Measurements from ENCODE around the gene CGB7. TPM values are rescaled to one million over a fixed set of nuclear protein-coding genes. Genes with fewer than 3 reads are reported as not detected.

Gene CGB7
- total and polyA plus RNA-seq, 2 of the 13 experiments (the other 11 are each of a cell fraction or from before 2014, with no cell fraction given): 0.07 TPM; not detected in 1

DNA sequence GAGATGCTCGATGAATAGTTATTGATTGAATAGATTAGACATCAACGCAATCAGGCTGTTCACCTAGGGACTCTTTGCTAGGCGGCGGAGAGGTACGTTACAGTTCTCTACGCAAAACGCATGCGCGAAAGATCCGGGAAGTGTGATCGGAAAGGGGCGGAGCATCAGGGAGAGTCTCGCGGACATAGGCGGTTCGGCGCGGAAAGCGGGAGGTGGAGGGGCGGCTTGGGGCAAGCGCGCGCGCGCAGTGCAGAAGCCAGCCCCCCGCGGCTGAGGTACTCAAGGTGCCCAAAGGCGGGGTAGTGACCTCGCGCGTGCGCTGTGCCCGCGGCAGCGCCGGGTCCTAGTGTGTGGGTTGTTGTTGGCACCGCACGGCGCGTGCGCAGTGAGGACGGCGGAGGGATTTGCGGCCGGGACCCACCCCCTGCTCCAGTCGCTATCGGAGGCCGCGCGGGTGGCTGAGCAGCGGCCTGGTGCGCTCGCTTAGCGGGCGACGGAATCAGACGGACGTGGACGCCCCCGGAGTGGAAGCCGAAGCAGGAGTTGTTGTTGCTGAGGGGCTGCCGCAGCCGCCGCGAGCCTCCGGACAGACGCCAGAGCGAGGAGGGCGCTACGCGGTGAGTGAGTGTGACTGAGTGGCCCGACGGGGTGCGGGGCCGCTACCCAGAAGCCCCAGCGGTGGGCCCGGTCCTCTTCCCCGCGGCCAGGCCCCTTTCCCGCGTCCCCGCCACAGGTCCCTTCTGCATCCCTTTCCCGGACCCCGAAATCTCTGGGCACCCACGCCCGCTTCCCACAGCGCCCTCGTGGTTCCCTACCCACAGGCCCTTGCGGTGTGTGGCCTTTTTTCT lies 27.7 kb upstream of the CGB7 start, which contains the start of gene SNRNP70:
SNRNP70 (plus strand) TSS at position 432 of the 848 bp plus-strand sequence. CDS start 964 bp downstream, outside the sequence.
- CTCF ChIA-PET (ENCODE audit: low intra/inter-chr PET ratio, low total read pairs): no interaction called here
- peaks cover 13 to 21% of the 10 kb centered on the region in 2 experiments for H3K36me3 ChIP-seq (replicated peaks in 1 of 2; ENCODE audit: control insufficient read depth in 1 of 2, insufficient read depth in 2 of 2, low read length in 2 of 2)
- H3K4me3 ChIP-seq (replicated peaks in 1 of 3; ENCODE audit: insufficient read depth in 1 of 3, low read depth in 2 of 3, low read length in 3 of 3): peak within 1 kb of the TSS; percentile 91 to 97 (median 93)
- no TSS peak for BruUV-seq (replicated peaks)
- H3K27ac ChIP-seq (ENCODE audit: extremely low read length, insufficient read depth, low read length): peak within 1 kb of the TSS; percentile 94
- 2% methylated on average over 31 of the region's 89 CpGs for WGBS (ENCODE audit: low lambda C conversion rate)
- H3K4me2 ChIP-seq (ENCODE audit: low read depth, low read length): peak within 1 kb of the TSS; percentile 99
- POLR2A ChIA-PET: no interaction called here
- peak; percentile 91 for ATAC-seq
- peak; percentile 97 for DNase-seq (ENCODE audit: low spot score)
- FAIRE-seq: peak; percentile 82
- peaks cover 38% of the 10 kb centered on the region for H4K20me1 ChIP-seq (ENCODE audit: insufficient read depth, low read length)
- no peaks in the 10 kb centered on the region; the same call in 1 of the 2 replicates for H3K9me3 ChIP-seq (ENCODE audit: low read length)
- H2AFZ ChIP-seq (ENCODE audit: low read length): peak within 1 kb of the TSS; percentile 24
- peak within 1 kb of the TSS; percentile 99 for H3K9ac ChIP-seq (ENCODE audit: insufficient read depth, low read depth, low read length)
- peaks cover 41% of the 10 kb centered on the region for H3K79me2 ChIP-seq (ENCODE audit: insufficient read depth, low read length)
- H3K27me3 ChIP-seq (ENCODE audit: control insufficient read depth in 1 of 2, insufficient read depth in 2 of 2, low read length in 2 of 2): no peaks in the 10 kb centered on the region; a peak in 1 of 5 replicates
- in situ Hi-C loops (cut with HindIII; ENCODE audit: extremely low pct_ligation_motif_present, low pct_unique_long_range_greater_than_20kb): no loop called here
- intact Hi-C loops (cut with micrococcal nuclease; ENCODE audit: unreplicated experiment): no loop called here
- H3K4me1 ChIP-seq (ENCODE audit: insufficient read depth, low read length): peaks cover 51% of the 10 kb centered on the region
- TF ChIP-seq SATB2 (CRISPR knock-in tag; IDR thresholded peaks at IDR 0.05) (0 out of 2 replicates have a peak, but pooled peaks have one; percentile 39), ZNF777 (CRISPR knock-in tag; IDR thresholded peaks at IDR 0.05) (peak; percentile 60), ZFYVE20 (CRISPR knock-in tag; IDR thresholded peaks at IDR 0.05; ENCODE audit: borderline replicate concordance, low read depth) (0 out of 2 replicates have a peak, but pooled peaks have one; percentile 66), ZNF205 (CRISPR knock-in tag; IDR thresholded peaks at IDR 0.05) (peak; percentile 79; the same call in 1 of the 2 replicates), IRF2 (CRISPR knock-in tag; IDR thresholded peaks at IDR 0.05) (no peak), ZNF282 (IDR thresholded peaks at IDR 0.05; ENCODE audit: partially characterized antibody) (no peak), NCOR1 (IDR thresholded peaks at IDR 0.05; ENCODE audit: borderline replicate concordance, low read length) (no peak), SMAD9 (CRISPR knock-in tag; IDR thresholded peaks at IDR 0.05) (no peak), ZNF572 (CRISPR knock-in tag; IDR thresholded peaks at IDR 0.05) (no peak), SCMH1 (CRISPR knock-in tag; IDR thresholded peaks at IDR 0.05; ENCODE audit: borderline replicate concordance) (no peak), ZNF230 (CRISPR knock-in tag; IDR thresholded peaks at IDR 0.05) (peak; percentile 93)
- TF ChIP-seq, protein P1, sequence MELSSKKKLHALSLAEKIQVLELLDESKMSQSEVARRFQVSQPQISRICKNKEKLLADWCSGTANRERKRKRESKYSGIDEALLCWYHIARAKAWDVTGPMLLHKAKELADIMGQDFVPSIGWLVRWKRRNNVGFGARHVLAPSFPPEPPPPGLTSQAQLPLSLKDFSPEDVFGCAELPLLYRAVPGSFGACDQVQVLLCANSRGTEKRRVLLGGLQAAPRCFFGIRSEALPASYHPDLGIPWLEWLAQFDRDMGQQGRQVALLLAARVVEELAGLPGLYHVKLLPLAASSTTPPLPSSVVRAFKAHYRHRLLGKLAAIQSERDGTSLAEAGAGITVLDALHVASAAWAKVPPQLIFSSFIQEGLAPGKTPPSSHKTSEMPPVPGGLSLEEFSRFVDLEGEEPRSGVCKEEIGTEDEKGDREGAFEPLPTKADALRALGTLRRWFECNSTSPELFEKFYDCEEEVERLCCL (CRISPR knock-in tag; IDR thresholded peaks at IDR 0.05; ENCODE audit: borderline replicate concordance): peak; percentile 75; the same call in 1 of the 2 replicates
- TF ChIP-seq, protein P2, sequence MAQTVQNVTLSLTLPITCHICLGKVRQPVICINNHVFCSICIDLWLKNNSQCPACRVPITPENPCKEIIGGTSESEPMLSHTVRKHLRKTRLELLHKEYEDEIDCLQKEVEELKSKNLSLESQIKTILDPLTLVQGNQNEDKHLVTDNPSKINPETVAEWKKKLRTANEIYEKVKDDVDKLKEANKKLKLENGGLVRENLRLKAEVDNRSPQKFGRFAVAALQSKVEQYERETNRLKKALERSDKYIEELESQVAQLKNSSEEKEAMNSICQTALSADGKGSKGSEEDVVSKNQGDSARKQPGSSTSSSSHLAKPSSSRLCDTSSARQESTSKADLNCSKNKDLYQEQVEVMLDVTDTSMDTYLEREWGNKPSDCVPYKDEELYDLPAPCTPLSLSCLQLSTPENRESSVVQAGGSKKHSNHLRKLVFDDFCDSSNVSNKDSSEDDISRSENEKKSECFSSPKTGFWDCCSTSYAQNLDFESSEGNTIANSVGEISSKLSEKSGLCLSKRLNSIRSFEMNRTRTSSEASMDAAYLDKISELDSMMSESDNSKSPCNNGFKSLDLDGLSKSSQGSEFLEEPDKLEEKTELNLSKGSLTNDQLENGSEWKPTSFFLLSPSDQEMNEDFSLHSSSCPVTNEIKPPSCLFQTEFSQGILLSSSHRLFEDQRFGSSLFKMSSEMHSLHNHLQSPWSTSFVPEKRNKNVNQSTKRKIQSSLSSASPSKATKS (CRISPR knock-in tag; IDR thresholded peaks at IDR 0.05): peak; percentile 82; the same call in 1 of the 2 replicates
- TF ChIP-seq, protein P3, sequence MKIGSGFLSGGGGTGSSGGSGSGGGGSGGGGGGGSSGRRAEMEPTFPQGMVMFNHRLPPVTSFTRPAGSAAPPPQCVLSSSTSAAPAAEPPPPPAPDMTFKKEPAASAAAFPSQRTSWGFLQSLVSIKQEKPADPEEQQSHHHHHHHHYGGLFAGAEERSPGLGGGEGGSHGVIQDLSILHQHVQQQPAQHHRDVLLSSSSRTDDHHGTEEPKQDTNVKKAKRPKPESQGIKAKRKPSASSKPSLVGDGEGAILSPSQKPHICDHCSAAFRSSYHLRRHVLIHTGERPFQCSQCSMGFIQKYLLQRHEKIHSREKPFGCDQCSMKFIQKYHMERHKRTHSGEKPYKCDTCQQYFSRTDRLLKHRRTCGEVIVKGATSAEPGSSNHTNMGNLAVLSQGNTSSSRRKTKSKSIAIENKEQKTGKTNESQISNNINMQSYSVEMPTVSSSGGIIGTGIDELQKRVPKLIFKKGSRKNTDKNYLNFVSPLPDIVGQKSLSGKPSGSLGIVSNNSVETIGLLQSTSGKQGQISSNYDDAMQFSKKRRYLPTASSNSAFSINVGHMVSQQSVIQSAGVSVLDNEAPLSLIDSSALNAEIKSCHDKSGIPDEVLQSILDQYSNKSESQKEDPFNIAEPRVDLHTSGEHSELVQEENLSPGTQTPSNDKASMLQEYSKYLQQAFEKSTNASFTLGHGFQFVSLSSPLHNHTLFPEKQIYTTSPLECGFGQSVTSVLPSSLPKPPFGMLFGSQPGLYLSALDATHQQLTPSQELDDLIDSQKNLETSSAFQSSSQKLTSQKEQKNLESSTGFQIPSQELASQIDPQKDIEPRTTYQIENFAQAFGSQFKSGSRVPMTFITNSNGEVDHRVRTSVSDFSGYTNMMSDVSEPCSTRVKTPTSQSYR (CRISPR knock-in tag; IDR thresholded peaks at IDR 0.05; ENCODE audit: borderline replicate concordance): peak; percentile 59
